GM12801 (cell line): Measurements from ENCODE around the gene CCDC117.

Experiments
- CTCF ChIP-seq: IDR thresholded peaks from one replicate; pipeline ENCODE4 v1.5.1; 2011; ENCODE audit warnings: control low read depth; ENCODE audit not compliant: insufficient read length; ENCODE audit errors: extremely low read depth

The CCDC117 gene

GRCh38 chr22:28815111-28815510 lies 42.6 kb downstream of the CCDC117 start:
- no peak for TF ChIP-seq CTCF

DNA sequence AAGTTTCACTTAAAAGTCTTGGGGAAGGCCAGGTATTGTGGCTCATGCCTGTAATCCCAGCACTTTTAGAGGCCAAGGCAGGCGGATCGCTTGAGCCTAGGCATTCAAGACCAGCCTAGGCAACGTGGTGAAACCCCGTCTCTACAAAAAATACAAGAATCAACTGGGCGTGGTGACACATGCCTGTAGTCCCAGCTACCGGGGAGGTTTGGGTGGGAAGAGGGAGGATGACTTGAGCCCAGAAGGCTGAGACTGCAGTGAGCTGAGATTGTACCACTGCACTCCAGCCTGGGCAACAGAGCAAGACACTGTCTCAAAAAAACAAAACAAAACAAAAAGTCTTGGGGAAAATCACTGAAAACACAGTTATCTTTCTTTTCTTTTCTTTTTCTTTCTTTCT lies 43.2 kb downstream of the CCDC117 start:
- TF ChIP-seq CTCF, result no peak

DNA sequence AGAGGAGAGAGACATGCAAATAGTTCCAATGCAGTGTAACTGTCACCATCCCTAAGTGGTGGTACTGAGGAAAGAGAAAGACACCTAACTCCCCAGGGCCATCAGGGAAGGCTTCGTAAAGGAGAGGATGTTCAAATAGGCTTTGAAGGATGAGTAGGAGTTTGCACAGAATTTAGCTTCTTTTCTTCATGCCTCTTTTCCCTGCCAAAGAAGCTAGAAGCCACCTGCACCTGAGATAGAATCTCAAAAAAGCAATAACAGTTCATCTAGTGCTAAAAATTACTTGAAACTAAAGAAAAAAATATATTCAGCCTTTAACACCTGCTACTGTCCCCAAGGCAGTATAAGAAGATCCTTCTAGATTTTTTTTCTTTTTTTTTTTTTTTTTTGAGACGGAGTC lies 44.6 kb downstream of the CCDC117 start:
- TF ChIP-seq CTCF, result no peak

- no peak for TF ChIP-seq CTCF
Measured at GRCh38 chr22:28817919-28818859, 45.7 kb downstream of the CCDC117 start.

DNA sequence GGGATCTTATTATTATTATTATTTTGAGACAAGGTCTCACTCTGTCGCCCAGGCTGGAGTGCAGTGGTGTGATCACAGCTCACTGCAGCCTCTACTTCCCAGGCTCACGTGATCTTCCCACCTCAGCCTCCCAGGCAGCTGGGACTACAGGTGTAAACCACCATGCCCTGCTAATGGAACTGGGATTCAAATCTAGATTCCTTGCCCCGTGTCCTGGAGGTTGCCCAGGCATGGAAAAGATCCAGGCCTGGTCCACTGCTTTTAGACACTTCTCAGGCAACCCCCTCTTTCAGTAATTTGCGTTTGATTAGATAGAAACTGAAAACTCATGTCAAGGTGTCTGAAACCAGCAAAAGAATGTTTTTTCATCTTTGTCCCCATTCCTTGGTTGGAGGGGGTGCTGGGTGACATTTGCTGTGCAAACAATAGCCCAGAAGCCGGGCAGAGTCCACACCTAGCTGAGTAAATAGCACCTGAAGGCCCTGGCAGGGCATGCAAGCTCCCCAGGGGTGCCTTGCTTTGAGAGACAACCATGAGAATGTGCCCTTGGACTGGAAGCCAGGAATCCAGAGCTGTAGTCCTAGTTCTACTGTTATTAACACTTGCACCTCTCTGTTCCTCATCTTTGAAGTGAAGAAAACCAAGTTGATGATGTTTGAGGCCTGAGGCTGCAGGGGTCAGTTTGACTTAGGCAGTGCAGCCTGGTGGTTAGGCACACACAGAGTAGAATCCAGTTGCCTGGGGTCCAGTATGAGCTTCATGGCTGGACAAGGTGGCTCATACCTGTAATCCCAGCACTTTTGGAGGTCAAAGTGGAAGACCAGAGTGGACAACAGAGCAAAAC lies 47.0 kb downstream of the CCDC117 start:
- no peak for TF ChIP-seq CTCF

DNA sequence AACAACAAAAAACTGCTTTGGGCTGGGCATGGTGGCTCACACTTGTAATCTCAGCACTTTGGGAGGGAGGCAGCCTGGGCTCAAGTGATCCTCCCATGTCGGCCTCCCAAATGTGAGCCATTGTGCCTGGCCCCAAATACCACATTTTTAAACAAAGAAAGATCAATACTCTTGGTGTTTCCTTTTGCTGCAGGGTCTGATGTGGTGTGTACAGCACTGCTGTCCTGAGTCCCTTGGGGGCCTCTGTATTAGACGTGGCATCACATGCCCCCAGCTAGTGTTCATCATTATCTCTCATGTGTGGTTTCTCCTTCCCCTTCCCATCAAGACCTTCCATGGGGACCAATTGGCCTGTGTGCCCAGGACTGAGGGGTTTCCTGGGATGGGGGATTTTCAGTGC lies 48.4 kb downstream of the CCDC117 start:
- TF ChIP-seq CTCF, result no peak

DNA sequence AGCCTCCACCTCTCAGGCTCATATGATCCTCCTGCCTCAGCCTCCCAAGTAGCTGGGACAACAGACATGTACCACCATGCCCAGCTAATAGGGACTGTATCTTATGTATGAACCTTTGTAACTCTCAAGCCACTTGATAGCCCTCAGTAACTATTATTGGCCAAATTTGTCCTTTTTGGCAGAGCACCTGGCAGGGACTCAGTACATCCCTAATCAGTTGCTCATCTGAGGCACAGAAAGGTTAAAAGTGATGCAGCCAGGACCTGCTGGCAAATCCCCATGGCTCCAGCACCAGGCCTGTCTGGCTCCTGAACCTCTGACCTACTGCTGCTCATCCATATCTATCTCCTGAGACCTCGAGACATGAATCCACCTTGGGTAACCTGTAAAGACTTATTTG lies 49.0 kb downstream of the CCDC117 start:
- no peak for TF ChIP-seq CTCF
